GM18502 (cell line): ENCODE results near the gene UNKL.

Source experiments
- ATAC-seq: cut with Tn5 transposase; IDR thresholded peaks from one replicate; pipeline ENCODE4 v1.9.1; 2021; ENCODE audit warnings: mild to moderate bottlenecking; ENCODE audit not compliant: unreplicated experiment, poor library complexity

UNKL gene

DNA sequence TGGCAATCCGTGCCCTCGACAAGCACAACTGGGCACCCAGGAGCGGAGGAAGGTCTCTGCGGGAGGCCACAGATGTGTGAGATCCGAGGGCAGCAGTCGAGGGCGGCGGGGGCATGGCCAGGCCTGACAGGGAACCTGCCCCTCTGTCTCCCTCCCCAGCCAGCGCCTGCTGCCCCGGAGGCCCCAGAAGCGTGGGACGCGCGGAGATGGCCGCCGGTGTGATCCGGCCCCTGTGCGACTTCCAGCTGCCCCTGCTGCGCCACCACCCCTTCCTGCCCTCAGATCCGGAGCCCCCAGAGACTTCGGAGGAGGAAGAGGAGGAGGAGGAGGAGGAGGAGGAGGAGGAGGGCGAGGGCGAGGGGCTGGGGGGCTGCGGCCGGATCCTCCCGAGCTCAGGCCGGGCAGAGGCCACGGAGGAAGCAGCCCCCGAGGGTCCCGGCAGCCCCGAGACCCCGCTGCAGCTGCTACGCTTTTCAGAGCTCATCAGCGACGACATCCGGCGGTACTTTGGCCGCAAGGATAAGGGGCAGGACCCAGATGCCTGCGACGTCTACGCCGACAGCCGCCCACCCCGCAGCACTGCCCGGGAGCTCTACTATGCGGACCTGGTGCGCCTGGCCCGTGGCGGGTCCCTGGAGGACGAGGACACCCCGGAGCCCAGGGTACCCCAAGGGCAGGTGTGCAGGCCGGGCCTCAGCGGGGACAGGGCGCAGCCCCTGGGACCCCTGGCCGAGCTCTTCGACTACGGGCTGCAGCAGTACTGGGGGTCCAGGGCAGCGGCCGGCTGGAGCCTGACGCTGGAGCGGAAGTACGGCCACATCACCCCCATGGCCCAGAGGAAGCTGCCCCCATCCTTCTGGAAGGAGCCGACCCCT, 18.1 kb upstream of the UNKL start:
- ATAC-seq: no peak

DNA sequence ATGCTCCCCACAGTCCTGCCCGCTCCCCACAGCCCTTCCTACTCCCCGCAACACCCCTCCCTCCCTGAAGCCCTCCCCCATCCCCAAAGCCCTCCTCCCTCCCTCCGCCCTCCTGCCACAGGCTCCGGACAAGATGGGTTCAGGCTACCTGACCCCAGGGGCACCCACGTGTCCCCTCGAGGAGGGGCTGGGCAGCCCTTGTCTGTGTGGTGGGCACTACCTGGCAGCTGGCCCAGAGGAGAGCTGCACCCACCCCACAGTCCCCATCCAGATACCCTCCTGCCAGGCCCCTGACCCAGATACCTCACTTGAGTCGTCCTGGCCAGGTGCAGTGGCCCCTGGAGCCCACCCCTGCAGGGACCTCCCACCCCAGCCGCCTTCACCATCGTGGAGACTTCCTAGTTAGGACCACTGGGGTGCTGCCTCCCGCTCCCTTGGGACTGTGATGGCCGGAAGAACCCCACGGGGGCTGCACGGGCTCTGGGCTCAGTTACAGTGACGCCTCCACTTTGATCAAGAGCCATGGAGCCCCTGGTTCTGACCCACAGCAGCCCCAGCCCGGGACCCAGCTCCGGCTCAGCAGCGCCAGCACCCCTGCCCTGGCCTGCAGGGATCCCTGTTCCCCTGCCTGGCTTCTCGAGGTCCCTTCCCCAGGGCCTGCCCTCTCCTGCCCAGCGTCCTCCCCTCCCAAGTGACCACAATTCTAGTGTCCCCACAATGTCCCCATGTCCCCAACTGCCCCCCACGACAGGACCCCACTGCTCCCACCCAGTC, 17.2 kb upstream of the UNKL start:
- ATAC-seq: no peak

DNA sequence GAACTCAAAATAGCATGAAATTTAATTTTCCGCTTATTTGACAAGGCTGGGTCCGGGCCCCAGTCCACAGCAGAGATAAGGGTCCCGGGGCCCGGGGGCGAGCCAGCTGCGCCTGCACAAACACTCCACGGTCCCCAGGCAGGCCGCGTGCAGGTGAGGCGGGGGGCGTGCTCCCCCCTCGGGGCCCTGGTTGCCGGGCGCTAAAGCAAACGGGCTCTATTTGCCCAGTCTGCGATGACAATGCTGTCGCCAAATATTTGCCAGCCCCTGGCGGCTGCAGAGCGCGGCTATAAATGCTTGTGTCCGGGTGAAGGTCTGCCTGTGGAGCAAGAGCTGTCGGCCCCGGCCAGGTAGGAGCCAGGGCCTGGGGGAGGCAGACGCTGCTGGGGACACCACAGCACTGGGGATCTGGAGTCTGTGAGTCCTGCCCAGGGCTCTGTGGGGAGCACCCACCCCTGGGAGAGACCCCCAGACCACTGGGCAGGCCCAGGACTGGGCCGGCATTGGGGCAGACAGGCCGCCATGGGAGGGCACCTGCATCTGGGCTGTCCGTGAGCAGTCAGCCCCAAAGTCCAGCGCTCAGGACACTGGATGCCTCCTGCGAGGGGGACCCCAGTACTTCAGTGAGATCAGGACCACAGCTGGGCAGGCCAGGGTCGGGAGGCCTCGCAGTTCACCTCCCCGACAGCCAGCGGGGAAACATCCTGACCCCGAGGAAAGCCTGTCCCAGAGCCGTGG, 16.4 kb upstream of the UNKL start, which contains the start of gene PERCC1:
TSS of gene PERCC1 (plus strand) at position 320 of the 738 bp plus-strand sequence. CDS start 1,516 bp downstream, outside the sequence.
- ATAC-seq: no peak

DNA sequence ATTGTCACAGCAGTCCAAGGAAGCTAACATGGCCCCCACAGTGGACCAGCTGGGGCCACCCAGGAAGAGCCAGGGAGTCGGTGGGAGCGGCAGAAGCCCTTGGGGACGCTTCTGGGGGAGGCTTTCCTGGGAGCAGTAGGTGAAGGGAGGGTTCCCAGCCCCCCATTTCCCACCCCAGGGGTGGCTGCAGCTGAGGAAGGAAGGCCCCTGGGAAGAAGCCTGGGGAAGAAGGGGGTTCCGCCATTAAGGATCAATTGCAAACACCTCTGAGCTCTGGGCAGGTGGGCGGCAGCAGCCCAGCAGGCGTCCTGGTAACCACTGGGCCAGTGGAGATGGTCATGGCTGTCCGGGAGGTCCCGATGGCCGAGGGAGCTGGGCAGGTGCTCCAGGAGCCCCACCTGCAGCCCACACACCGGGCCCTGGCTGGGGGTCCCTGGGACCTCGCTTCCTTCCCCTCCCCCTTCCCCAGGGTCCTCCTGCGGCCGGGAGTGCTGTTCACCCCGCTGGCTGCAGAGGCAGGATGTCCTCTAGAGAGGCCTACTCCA, 15.8 kb upstream of the UNKL start:
- ATAC-seq: no peak

DNA sequence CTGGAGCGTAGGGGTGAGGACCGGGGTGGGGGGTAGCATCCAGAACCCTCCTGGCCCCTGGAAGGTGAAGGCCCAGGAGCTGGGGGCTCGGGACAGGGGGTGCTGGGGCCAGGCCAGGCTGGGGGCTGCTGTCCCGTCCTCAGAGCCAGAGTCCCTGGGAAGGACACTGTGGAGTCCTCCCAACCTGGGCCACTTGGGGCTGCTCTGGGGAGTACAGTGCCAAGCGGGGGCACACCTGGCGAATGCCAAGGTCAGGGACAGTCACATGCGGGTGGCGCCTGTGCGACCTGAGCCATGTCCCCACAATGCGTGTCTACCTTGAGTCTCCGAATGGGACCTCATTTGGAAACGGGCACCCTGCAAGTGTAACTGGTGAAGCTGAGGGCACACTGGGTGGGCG, 15.1 kb upstream of the UNKL start:
- no peak for ATAC-seq

DNA sequence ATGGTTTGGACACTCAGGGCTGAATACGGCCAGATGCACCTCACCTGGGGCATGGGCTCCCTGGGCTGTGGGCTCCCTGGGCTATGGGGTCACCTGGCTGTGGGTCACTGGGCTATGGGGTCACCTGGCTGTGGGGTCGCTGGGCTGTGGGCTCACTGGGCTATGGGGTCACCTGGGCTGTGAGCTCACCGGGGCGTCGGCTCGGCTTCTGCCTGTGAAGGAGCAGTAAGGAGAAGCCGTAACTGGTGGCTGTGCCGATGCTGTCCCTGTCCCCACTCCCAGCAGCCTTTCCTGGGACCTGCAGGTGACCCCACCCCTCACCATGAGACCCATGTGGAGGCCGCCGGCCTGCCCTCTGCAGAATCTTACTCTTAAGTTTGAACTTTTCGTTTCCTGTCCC, 14.5 kb upstream of the UNKL start:
- no peak for ATAC-seq

DNA sequence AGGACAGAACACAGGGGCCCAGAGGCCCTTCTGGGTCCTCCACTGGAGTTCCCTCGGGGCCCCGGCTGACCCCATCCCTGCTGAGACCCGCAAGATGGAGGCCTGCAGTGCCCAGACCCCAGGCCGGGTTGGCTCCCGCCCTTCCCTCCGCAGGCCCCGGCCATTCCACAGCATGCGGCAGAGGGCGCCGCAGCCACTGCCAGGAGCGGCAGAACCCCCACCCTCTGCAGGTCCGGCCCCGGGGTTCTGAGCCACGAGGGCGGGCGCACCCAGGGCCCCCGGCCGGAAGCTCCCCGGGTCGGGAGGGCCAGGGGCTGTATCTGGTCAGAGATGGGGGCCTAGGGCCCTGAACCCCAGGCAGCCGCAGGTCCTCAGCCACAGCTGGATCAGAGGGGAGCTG, 14.0 kb upstream of the UNKL start:
- ATAC-seq: no peak

DNA sequence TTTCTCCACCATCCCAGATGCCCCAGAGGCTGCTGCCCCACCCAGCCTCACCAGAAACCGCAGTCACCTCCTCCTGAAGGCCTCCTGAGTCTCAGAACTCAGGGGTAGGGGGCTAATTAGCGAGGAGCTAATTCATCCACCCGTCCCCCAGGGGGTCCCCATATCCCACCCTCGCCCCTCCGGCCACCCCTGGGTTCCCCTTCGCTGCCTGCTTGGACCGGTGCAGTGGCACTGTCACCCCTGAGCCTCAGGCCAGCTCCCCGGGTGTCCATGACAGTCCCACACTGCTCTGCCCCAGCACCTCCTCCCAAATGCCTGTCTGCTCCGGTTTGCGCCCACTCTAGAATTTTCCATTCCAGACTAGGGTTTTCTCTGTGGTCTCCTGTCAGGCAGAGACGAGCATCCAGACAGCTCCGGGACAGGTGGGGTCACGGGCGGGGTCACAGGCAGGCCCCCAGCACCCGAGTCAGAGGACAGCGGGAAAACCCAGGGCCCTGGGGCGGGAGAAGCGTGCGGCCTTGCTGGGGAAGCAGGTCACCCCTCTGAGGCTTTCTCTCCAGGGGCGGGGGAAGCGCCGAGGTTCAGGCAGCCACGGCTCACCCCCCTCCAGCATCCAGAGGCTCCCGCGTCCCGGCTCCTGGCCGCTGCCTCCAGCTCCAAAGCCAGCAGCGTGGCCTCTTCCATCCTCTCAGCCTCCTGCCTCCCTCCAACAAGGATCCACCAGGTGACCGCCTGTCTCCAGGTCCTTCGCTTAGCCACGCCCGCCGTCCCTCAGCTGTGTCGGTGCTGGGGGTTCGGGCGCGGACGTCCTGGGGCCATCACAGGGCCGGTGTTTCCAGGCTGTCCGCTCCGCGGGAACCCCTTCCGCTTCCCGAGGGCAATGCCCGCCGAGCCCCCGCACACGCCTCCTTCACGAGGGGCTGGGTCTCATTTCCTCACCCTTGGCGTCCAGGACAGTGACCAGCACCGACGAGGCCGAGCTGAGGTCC, 13.3 kb upstream of the UNKL start:
- no peak for ATAC-seq

DNA sequence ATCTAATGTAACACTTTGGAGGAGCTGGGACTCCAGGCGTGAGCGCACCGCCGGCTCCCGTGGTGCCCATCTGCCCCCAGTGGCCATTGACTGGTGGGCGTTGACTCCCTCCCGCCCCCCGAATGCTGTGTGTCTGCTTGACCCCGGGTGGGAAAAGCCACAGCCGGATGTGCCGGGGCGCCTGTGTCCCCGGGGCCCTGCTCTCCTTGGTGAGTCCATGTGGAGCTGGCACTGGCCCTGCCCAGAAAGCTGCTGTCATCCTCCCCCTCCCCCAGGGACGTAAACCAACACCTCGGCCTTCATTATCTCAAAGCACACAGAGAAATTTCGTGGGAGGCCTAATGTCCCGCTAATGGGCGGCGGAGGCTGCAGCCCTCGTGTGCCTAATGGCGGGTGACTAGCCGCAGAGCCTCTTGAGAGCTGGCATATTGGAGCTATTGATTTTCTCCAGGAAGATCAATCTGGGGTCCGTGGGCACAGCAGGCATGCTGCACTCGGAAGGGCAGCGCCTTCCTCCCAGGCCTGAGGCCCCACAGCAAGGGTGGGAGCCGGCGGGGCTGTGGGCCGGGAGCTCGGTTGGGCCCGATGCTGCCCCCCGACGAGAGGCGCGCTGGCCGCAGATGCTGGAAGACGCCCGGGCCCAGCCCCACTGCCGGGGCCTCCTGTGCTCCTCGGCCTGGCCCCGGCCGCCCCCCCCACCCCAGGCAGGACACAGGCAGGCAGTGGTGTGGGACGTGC, 12.4 kb upstream of the UNKL start:
- ATAC-seq: no peak

DNA sequence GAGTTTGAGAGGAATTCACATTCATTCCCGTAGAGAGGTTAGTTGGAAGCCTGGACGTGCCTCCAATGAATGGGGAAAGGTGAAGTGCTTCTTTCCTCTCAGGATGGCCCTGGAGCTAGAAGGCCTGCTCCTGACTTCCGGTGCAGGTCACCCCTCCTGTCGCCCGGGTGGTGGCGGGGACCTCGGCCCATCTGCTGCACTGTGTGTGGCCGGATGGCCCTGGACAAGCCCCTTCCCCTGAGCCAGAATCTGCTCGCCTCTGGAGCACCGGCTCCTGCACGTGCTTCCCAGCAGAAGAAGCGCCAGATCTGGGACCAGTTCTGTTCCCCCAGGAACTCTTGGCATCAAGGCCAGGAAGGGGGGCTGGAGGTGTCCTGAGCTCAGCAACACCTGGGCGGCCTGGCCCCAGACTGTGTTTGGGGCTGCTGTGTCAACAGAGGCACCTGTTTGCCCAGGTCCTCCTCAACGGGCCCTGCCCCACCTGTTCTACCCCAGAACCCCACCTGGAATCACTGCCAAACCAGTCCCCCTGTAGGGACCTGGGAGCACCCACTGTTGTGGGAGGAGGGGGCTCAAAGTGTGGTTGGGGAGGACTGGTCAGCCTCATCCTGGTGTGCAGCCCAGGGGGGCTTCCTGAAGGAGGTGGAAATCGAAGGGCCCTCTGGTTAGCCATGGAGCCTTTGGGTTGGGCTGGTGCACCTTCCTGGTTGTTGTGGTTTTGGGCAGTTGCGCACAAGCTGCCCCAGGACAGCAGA, 11.3 kb upstream of the UNKL start:
- ATAC-seq: no peak

DNA sequence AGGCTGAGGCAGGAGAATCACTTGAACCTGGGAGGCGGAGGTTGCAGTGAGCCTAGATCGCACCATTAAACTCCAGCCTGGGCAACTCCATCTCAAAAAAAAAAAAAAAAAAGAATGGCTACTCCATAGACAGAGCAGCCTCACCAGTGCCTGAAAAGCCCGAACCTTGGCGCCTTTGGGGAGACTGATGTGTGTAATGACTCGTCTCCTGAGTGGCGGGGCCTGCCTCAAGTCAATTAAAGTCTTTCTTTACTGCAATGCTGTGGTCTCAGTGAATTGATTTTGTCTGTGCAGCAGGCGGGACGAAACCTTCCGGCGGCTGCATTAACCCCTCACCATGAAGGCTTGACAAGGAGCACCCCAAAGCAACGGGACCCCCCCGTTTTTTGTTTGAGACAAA, 9.5 kb upstream of the UNKL start:
- ATAC-seq: no peak

DNA sequence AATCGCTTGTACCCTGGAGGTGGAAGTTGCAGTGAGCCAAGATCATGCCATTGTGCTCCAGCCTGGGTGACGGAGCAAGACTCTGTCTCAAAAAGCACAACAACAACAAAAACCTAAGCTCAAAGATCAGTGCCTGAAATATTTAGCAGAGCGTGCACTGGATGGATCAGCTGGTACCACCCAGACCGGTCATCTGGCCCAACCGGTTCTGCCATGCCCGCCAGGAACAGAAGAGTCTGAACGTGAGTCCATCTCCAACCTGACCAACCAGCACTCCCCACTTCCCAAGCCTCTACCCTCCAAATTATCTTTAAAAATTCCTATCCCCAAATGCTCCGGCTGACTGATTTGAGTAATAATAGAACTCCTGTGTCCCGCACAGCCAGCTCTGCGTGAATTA, 7.6 kb upstream of the UNKL start:
- ATAC-seq: no peak

DNA sequence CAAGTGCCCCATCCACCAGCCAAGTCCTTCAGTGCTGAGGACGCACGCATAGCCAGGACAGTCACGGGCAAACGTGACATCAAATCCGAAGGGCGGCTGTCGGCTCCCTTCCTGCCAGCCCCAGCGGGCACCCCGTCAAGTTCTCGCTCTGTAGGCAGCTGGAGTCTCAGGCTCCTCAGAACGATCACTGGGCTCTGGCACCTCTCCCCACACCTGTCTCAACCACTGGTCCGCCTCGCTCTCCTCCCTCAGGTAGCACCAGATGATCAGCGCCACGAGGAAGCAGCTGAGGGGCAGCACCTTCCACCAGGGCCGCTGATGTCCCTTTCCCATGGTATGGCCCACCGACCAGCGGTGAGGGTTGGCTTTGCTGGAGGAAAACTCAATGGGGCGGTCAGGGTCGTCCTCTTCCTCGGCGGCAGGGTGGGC, 5.6 kb upstream of the UNKL start:
- peak; percentile 13 for ATAC-seq

DNA sequence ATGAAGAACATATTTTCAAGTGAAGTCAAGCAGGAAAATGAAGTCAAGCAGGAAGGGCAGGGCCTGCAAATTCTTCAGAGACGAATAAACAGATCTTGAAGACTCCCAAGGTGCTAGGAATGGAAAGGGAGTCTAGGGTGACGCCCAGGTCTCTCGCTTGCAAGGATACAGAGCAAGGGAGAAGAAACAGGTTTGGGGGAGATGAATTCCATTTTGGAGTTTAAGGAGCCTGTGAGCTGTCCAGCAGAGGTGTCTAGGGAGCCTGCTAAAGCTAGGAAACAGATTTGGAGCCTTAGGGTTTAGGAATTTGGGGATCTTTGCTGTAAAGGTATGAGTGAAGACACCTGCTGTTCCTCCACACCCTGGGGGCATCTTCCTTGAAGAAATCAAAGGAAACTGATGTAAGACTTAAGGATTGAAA, 2.0 kb upstream of the UNKL start:
- no peak for ATAC-seq

DNA sequence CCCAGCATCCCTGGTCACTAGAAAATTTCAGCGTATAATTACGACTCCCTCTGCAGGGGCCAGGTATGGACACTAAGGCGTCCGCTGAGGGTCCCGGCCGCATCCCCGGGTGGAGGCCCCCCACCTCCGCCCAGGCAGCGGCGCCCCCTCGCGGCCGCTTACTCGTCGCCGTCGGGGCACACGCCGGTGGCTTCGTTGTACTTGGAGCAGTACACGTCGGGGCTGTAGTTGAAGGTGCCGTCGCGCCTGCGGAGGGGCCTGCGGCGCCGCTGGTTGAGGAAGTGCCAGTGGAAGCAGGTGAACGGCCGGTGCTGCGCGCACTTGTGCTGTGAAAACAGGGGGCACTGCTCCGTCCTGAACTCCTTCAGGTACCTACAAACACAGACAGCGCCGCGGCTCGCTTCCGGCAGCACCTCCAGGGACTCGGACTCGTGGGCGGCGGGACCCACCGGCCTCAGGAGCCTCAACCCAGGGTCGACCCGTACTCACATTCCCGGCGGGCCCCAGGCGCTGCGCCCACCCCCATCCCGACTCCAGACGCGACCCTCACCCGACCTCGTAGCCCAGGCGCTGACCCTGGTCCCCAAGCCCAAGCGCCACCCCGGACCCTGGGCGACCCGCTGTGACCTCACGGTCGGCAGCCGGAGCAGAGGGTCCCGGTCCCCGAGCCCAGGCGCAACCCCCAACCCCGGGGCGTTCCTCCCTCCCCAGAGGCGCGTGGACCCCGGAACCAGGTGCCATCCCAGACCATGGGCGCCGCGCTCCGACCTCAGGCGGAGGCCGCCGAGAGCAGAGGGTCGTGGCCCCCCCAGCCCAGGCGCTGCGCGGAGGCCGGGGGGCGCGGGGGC, 596 bp downstream of the UNKL start:
- peak; percentile 34 for ATAC-seq

DNA sequence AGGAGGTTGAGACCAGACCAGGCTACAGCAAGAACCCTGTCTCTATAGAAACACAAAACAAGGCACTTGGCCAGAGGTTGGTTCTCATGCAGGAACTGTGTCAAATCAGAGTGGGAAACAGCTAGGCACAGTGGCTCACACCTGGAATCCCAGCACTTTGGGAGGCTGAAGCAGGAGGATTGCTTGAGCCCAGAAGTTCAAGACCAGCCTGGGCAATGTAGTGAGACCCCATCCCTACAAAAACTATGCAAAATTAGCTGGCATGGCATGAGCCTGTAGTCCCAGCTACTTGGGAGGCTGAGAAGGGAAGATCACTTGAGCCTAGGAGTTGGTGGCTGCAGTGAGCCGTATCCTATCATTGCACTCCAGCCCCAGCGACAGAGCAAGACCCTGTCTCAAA, 1.7 kb downstream of the UNKL start:
- no peak for ATAC-seq

DNA sequence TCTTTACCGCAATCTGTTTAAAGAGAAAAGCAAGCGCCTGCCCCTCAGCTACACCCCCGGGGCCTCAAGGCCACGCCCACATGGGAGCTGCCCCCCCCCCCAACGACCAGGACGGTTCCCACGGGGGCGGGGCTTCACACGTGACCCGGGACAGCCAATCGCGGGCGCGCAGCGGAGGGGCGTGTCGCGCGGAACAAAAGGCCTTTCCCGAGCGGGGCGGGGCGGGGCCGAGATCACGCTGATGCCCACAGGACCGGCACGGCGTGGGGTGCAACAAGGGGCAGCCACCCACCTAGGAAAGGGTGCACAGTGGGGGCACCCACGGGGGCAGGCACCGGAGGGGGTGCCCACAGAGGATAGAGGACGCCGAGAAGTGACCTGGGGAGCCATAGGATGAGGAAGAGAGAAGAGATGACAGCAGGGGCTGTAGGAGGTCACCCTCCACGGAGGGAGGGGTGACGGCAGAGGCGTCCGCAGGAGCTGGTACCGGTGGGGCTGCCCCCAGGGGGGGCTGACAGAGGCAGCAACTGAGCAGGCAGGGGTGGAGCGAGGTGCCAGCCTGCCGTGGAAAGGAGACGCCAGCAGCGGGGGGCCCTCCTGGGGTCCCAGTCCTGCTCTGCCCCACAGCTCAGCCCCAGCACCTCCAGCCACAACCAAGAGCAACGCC, 6.2 kb downstream of the UNKL start:
- ATAC-seq: peak; percentile 84
